ENCODE data around the gene LCMT2.

- TF ChIP-seq POLR2A (IDR thresholded peaks at IDR 0.05; ENCODE audit: low read length) (no peak), GATA1 (IDR thresholded peaks at IDR 0.05; ENCODE audit: low read depth, low read length) (no peak)
Measured at GRCh38 chr15:43294091-43294706, 36.2 kb downstream of the LCMT2 start.

Data from erythroblast (primary cell).